Natural killer cell (primary cell): Measurements from ENCODE around the gene TUBB. TPM values are rescaled to one million over a fixed set of nuclear protein-coding genes. Genes with fewer than 3 reads are reported as not detected.
"Not testable (repeated sequence)": the region's sequence is repeated elsewhere in the genome, so short reads cannot be mapped to it uniquely, and the experiment has no call there.

ENCODE experiments used
- ATAC-seq, 3 donors: fragments of 150-1000 bp in 2 of 3; fragments of 200-7000 bp in 1 of 3; cut with Tn5 transposase; 1 replicate in 1 of 3; 2 replicates in 2 of 3; pipeline ENCODE4 v1.10.0; 2021; ENCODE audit warnings: mild to moderate bottlenecking in 2 of 3, moderate library complexity in 2 of 3
- DNase-seq, 2 donors: peaks; one replicate each; pipeline versions ENCODE4 v3.0.0 to v3.0.0-alpha.2; 2013 to 2021; ENCODE audit warnings: mixed read lengths in 1 of 2
- H3K27ac ChIP-seq: one replicate; pipeline ENCODE4 v1.5.1; 2013; ENCODE audit warnings: mild to moderate bottlenecking, low read length
- H3K27me3 ChIP-seq: one replicate; pipeline ENCODE4 v1.6.1; 2013; ENCODE audit warnings: low read length; ENCODE audit not compliant: control insufficient read depth, insufficient read depth
- H3K36me3 ChIP-seq: one replicate; pipeline ENCODE4 v1.6.1; 2013; ENCODE audit warnings: low read length; ENCODE audit not compliant: control insufficient read depth, insufficient read depth
- H3K4me1 ChIP-seq: one replicate; pipeline ENCODE4 v1.6.1; 2013; ENCODE audit warnings: low read length; ENCODE audit not compliant: control insufficient read depth, insufficient read depth
- H3K4me3 ChIP-seq: one replicate; pipeline ENCODE4 v1.5.1; 2013; ENCODE audit warnings: low read length
- H3K9me3 ChIP-seq: one replicate; pipeline ENCODE4 v1.6.1; 2013; ENCODE audit warnings: low read length; ENCODE audit not compliant: control insufficient read depth, insufficient read depth
- H3K27ac Mint-ChIP-seq, 2 donors: one replicate each; pipeline ENCODE4 v1.8.0; 2022; ENCODE audit warnings: mild to moderate bottlenecking in 2 of 2, mixed read lengths in 2 of 2, moderate library complexity in 1 of 2
- H3K27me3 Mint-ChIP-seq, 2 donors: one replicate each; pipeline ENCODE4 v1.8.0; 2022; ENCODE audit warnings: low read depth in 2 of 2, mixed read lengths in 2 of 2
- H3K36me3 Mint-ChIP-seq: one replicate; pipeline ENCODE4 v1.8.0; 2022; ENCODE audit warnings: mixed read lengths
- H3K4me1 Mint-ChIP-seq, 2 donors: one replicate each; pipeline ENCODE4 v1.8.0; 2022; ENCODE audit warnings: mixed read lengths in 2 of 2
- H3K4me3 Mint-ChIP-seq: one replicate; pipeline ENCODE4 v1.8.0; 2022; ENCODE audit warnings: mild to moderate bottlenecking, moderate library complexity, mixed read lengths
- H3K9me3 Mint-ChIP-seq, 2 donors: one replicate each; pipeline ENCODE4 v1.8.0; 2022; ENCODE audit warnings: mixed read lengths in 2 of 2
- CTCF ChIP-seq: fragments of 200-600 bp; IDR thresholded peaks from one replicate; pipeline ENCODE4 v1.8.0; 2022; ENCODE audit warnings: antibody characterized with exemption
- WGBS: methylation state at CpG from one replicate; pipeline ENCODE4 v1.1.7; 2013; ENCODE audit warnings: missing lambda C conversion rate; ENCODE audit not compliant: insufficient coverage; 5-methylcytosine and 5-hydroxymethylcytosine counted together
- intact Hi-C: fragments of 100-400 bp; cut with micrococcal nuclease; formaldehyde crosslinking; loops from one replicate; pipeline ENCODE4 v1.14.2; 2022
- total RNA-seq, 4 donors: library from RNA; stranded (reverse); fragments of 120-200 nt in 1 of 4; gene quantifications; one replicate each; pipeline versions ENCODE4 v1.2.3 to v1.2.4, GENCODE V29; 2013 to 2022

TUBB gene
- total RNA-seq, 3 donors from 2014 or later (not counting 1 experiment from before 2014, with no cell fraction given), result 121 to 168 (median 127) TPM

- H3K4me1 ChIP-seq, result peaks cover 39% of the 10 kb centered on the region
- H3K27me3 ChIP-seq, result no peaks in the 10 kb centered on the region
- H3K9me3 ChIP-seq, result no peaks in the 10 kb centered on the region
- peak within 1 kb of the TSS; percentile 97 to 100 for H3K27ac Mint-ChIP-seq
- H3K27me3 Mint-ChIP-seq, result no peaks in the 10 kb centered on the region
- H3K4me1 Mint-ChIP-seq, result peaks cover 60 to 62% of the 10 kb centered on the region in 2 donors
- DNase-seq (peak; percentile 97 to 100), ATAC-seq (peak; percentile 72 to 88 (median 77))
- TF ChIP-seq CTCF, result no peak
- H3K36me3 Mint-ChIP-seq, result no peaks in the 10 kb centered on the region
- H3K36me3 ChIP-seq, result peaks cover 20% of the 10 kb centered on the region
- no peaks in the 10 kb centered on the region for H3K9me3 Mint-ChIP-seq
- peak within 1 kb of the TSS; percentile 68 for H3K4me3 ChIP-seq
- peak within 1 kb of the TSS; percentile 95 for H3K27ac ChIP-seq
- intact Hi-C loops, result loop anchor here (1.0 to 5.0 kb wide), 4 partner anchors 30 to 950 kb away; partner anchors contain the start of genes CSNK2B, GNL1 and LY6G5B
- under 1% methylated on average over 48 of the region's 48 CpGs for WGBS
- H3K4me3 Mint-ChIP-seq, result peak within 1 kb of the TSS; percentile 98
Measured at GRCh38 chr6:30717129-30717844, 2.9 kb upstream of the TUBB start, which contains the start of gene MDC1. Gene MDC1, minus strand, starts transcription at chr6:30717281. Its CDS starts 2,106 bp downstream, at chr6:30715175.

- Histone ChIP-seq H3K27ac (peak overlapping the region; percentile 50), H3K4me1 (peaks cover 37% of the 10 kb centered on the region), H3K36me3 (peaks cover 20% of the 10 kb centered on the region), H3K4me3 (peak overlapping the region; percentile 34)
- not testable (repeated sequence) for H3K36me3 Mint-ChIP-seq, H3K9me3 Mint-ChIP-seq, DNase-seq, H3K27me3 Mint-ChIP-seq, ATAC-seq, H3K27me3 ChIP-seq, H3K9me3 ChIP-seq
- peaks cover 60 to 62% of the 10 kb centered on the region in 2 donors for H3K4me1 Mint-ChIP-seq
- intact Hi-C loops, result loop anchor here (1.0 to 5.0 kb wide), 4 partner anchors 31 to 949 kb away; partner anchors contain the start of genes CSNK2B, GNL1 and LY6G5B
- H3K27ac Mint-ChIP-seq, result peak overlapping the region; percentile 97 to 100
- H3K4me3 Mint-ChIP-seq, result peak overlapping the region; percentile 98
- 81% methylated on average over 30 of the region's 37 CpGs for WGBS
Measured at GRCh38 chr6:30717845-30718720, 2.1 kb upstream of the TUBB start.

- H3K9me3 Mint-ChIP-seq, result no peaks in the 10 kb centered on the region
- peak overlapping the region; percentile 92 for H3K4me3 Mint-ChIP-seq
- peak overlapping the region; percentile 96 to 100 for H3K27ac Mint-ChIP-seq
- intact Hi-C loops, result loop anchor here (5.0 kb wide), 1 partner anchor 948 kb away; the partner anchor contains the start of genes CSNK2B and LY6G5B
- no peak for DNase-seq
- H3K27me3 ChIP-seq, result no peaks in the 10 kb centered on the region
- H3K4me1 ChIP-seq, result peaks cover 43% of the 10 kb centered on the region
- H3K9me3 ChIP-seq, result no peaks in the 10 kb centered on the region
- no peak for TF ChIP-seq CTCF
- 28% methylated on average over 7 of the region's 8 CpGs for WGBS
- H3K36me3 ChIP-seq, result peaks cover 23% of the 10 kb centered on the region
- H3K4me3 ChIP-seq, result peak overlapping the region; percentile 93
- peaks cover 3% of the 10 kb centered on the region for H3K36me3 Mint-ChIP-seq
- H3K4me1 Mint-ChIP-seq, result peaks cover 65 to 70% of the 10 kb centered on the region in 2 donors
- ATAC-seq, result no peak
- no peaks in the 10 kb centered on the region for H3K27me3 Mint-ChIP-seq
- H3K27ac ChIP-seq, result peak overlapping the region; percentile 52
Measured at GRCh38 chr6:30719356-30719755, 796 bp upstream of the TUBB start.
